CD14-positive monocyte (primary cell): ENCODE measurements around the gene UBE2D3. TPM values are rescaled to one million over a fixed set of nuclear protein-coding genes. Genes with fewer than 3 reads are reported as not detected.
A peak's percentile ranks its signal among the peaks of the same experiment; 100 is the strongest.

Experiments used
- DNase-seq, 3 donors: peaks; one replicate each; pipeline ENCODE4 v3.0.0-alpha.2; 2011 to 2022
- H2AFZ ChIP-seq: 2 replicates; pipeline ENCODE4 v1.6.0; 2012; ENCODE audit warnings: mild to moderate bottlenecking, low read depth, low read length, inconsistent platforms; ENCODE audit not compliant: insufficient read depth, poor library complexity, severe bottlenecking
- H3K27ac ChIP-seq, 2 donors: 1 replicate in 1 of 2; 2 replicates in 1 of 2; pipeline ENCODE4 v1.5.1; 2012 to 2013; ENCODE audit warnings: low read length in 2 of 2, control low read depth in 1 of 2, inconsistent platforms in 1 of 2, low read depth in 1 of 2, mild to moderate bottlenecking in 1 of 2
- H3K27me3 ChIP-seq, 2 donors: one replicate each; pipeline versions ENCODE4 v1.6.0 to v1.6.1; 2011 to 2013; ENCODE audit warnings: low read length in 2 of 2; ENCODE audit not compliant: control insufficient read depth in 2 of 2, insufficient read depth in 2 of 2
- H3K36me3 ChIP-seq, 2 donors: replicated peaks in 1 of 2; 1 replicate in 1 of 2; 2 replicates in 1 of 2; pipeline versions ENCODE4 v1.5.1 to v1.6.1; 2012 to 2013; ENCODE audit warnings: low read length in 2 of 2, control low read depth in 1 of 2, inconsistent platforms in 1 of 2, mild to moderate bottlenecking in 1 of 2; ENCODE audit not compliant: insufficient read depth in 2 of 2, control insufficient read depth in 1 of 2
- H3K4me1 ChIP-seq, 2 donors: 1 replicate in 1 of 2; 2 replicates in 1 of 2; pipeline versions ENCODE4 v1.5.1 to v1.6.1; 2012 to 2013; ENCODE audit warnings: low read length in 2 of 2, control low read depth in 1 of 2, inconsistent platforms in 1 of 2, mild to moderate bottlenecking in 1 of 2, moderate library complexity in 1 of 2; ENCODE audit not compliant: insufficient read depth in 2 of 2, control insufficient read depth in 1 of 2
- H3K4me2 ChIP-seq: replicated peaks from 2 replicates; pipeline ENCODE3; 2012; ENCODE audit warnings: low read length, moderate library complexity, mild to moderate bottlenecking; ENCODE audit not compliant: poor library complexity, severe bottlenecking; ENCODE audit errors: extremely low read depth
- H3K4me3 ChIP-seq, 3 experiments: fragments of 200-600 bp in 1 of 3; sonication (generic) in 1 of 3; replicated peaks in 1 of 3; 1 replicate in 2 of 3; 2 replicates in 1 of 3; pipeline ENCODE4 v1.5.1; 2011 to 2013; ENCODE audit warnings: low read length in 3 of 3, mild to moderate bottlenecking in 3 of 3, control low read depth in 2 of 3, low read depth in 2 of 3, inconsistent platforms in 1 of 3, moderate library complexity in 1 of 3
- H3K79me2 ChIP-seq: 2 replicates; pipeline ENCODE4 v1.6.0; 2012; ENCODE audit warnings: mild to moderate bottlenecking, control low read depth, inconsistent platforms, low read length, moderate library complexity; ENCODE audit not compliant: insufficient read depth
- H3K9ac ChIP-seq: 2 replicates; pipeline ENCODE4 v1.6.0; 2017; ENCODE audit warnings: low read length, mild to moderate bottlenecking; ENCODE audit not compliant: insufficient read depth, poor library complexity, severe bottlenecking
- H3K9me3 ChIP-seq, 2 donors: replicated peaks in 1 of 2; 1 replicate in 1 of 2; 2 replicates in 1 of 2; pipeline versions ENCODE4 v1.5.1 to v1.6.1; 2012 to 2013; ENCODE audit warnings: low read length in 2 of 2, control low read depth in 1 of 2; ENCODE audit not compliant: control insufficient read depth in 1 of 2, insufficient read depth in 1 of 2
- H4K20me1 ChIP-seq: 2 replicates; pipeline ENCODE4 v1.6.0; 2012; ENCODE audit warnings: mild to moderate bottlenecking, low read length, control low read depth, moderate library complexity; ENCODE audit not compliant: insufficient read depth
- H3K27ac Mint-ChIP-seq, 7 donors: one replicate each; pipeline ENCODE4 v1.8.0; 2020; ENCODE audit warnings: mild to moderate bottlenecking in 7 of 7, mixed read lengths in 7 of 7, moderate library complexity in 6 of 7, inconsistent platforms in 2 of 7
- H3K27me3 Mint-ChIP-seq, 3 donors: one replicate each; pipeline ENCODE4 v1.8.0; 2021 to 2022; ENCODE audit warnings: low read depth in 3 of 3, mild to moderate bottlenecking in 3 of 3, mixed read lengths in 3 of 3, moderate library complexity in 3 of 3, inconsistent platforms in 1 of 3
- H3K36me3 Mint-ChIP-seq, 2 donors: one replicate each; pipeline ENCODE4 v1.8.0; 2020; ENCODE audit warnings: mixed read lengths in 2 of 2, inconsistent platforms in 1 of 2, mild to moderate bottlenecking in 1 of 2
- H3K4me1 Mint-ChIP-seq: one replicate; pipeline ENCODE4 v1.8.0; 2020; ENCODE audit warnings: mild to moderate bottlenecking, mixed read lengths
- H3K4me3 Mint-ChIP-seq, 2 donors: one replicate each; pipeline ENCODE4 v1.8.0; 2020; ENCODE audit warnings: mild to moderate bottlenecking in 2 of 2, mixed read lengths in 2 of 2, moderate library complexity in 1 of 2
- H3K9me3 Mint-ChIP-seq, 7 donors: one replicate each; pipeline ENCODE4 v1.8.0; 2020 to 2022; ENCODE audit warnings: mixed read lengths in 7 of 7, mild to moderate bottlenecking in 6 of 7, moderate library complexity in 6 of 7, inconsistent platforms in 2 of 7
- CTCF ChIP-seq: fragments of 200-600 bp; IDR thresholded peaks from one replicate; pipeline ENCODE4 v1.8.0; 2022; ENCODE audit warnings: antibody characterized with exemption, mild to moderate bottlenecking
- WGBS: methylation state at CpG from one replicate; pipeline ENCODE4 v1.1.5; 2013; ENCODE audit warnings: missing lambda C conversion rate; ENCODE audit not compliant: insufficient coverage; 5-methylcytosine and 5-hydroxymethylcytosine counted together
- intact Hi-C, 2 donors: fragments of 100-400 bp; cut with micrococcal nuclease; formaldehyde crosslinking; loops; one replicate each; pipeline versions ENCODE4 v1.15.0 to v1.15.1; 2023
- polyA plus RNA-seq, 3 donors: library from polyadenylated mRNA; depleted of rRNA in 1 of 3; unstranded in 2 of 3; stranded (reverse) in 1 of 3; fragments of 300-500 nt in 2 of 3; fragments of >200 nt in 1 of 3; fragmentation: Illumina TruSeq in 2 of 3; gene quantifications; 1 replicate in 2 of 3; 2 replicates in 1 of 3; pipeline ENCODE4 v1.2.3, GENCODE V29; 2012 to 2021

UBE2D3 gene
- polyA plus RNA-seq, 3 donors, result 340 to 499 (median 457) TPM

GRCh38 chr4:102860611-102861324, 33.4 kb upstream of the UBE2D3 start:
- H2AFZ ChIP-seq, result no peak overlapping the region
- H3K4me2 ChIP-seq, result no peak overlapping the region
- intact Hi-C loops, result no loop called here
- peaks cover 4 to 14% of the 10 kb centered on the region in 2 donors for H3K9me3 ChIP-seq
- H3K4me3 ChIP-seq, result no peak overlapping the region
- H3K4me1 ChIP-seq, result peaks cover 18 to 27% of the 10 kb centered on the region in 2 donors
- Mint-ChIP-seq H3K4me1 (peaks cover 25% of the 10 kb centered on the region), H3K27ac (peak overlapping the region in 4 of 7 donors; percentile 25 to 46 (median 36)), H3K36me3 (peaks cover 1 to 7% of the 10 kb centered on the region in 2 donors), H3K9me3 (peaks cover 13 to 19% (median 15%) of the 10 kb centered on the region in 7 donors), H3K27me3 (peaks cover 0 to 1% (median 0%) of the 10 kb centered on the region in 3 donors), H3K4me3 (no peak overlapping the region)
- H4K20me1 ChIP-seq, result no peaks in the 10 kb centered on the region
- no CpG with 5 or more reads among the region's 2 CpGs for WGBS
- H3K27me3 ChIP-seq, result no peaks in the 10 kb centered on the region
- TF ChIP-seq CTCF, result no peak
- H3K9ac ChIP-seq, result no peak overlapping the region
- H3K36me3 ChIP-seq, result no peaks in the 10 kb centered on the region
- peaks cover 19% of the 10 kb centered on the region for H3K79me2 ChIP-seq
- no peak overlapping the region for H3K27ac ChIP-seq
- no peak for DNase-seq

- Histone ChIP-seq H3K4me2 (no peak overlapping the region), H3K4me1 (peaks cover 18 to 27% of the 10 kb centered on the region in 2 donors), H4K20me1 (no peaks in the 10 kb centered on the region), H2AFZ (no peak overlapping the region), H3K9me3 (peaks cover 4 to 14% of the 10 kb centered on the region in 2 donors), H3K36me3 (no peaks in the 10 kb centered on the region), H3K9ac (no peak overlapping the region), H3K4me3 (no peak overlapping the region), H3K27me3 (no peaks in the 10 kb centered on the region), H3K27ac (no peak overlapping the region), H3K79me2 (peaks cover 5% of the 10 kb centered on the region)
- Mint-ChIP-seq H3K4me1 (peaks cover 23% of the 10 kb centered on the region), H3K9me3 (peaks cover 13 to 19% (median 15%) of the 10 kb centered on the region in 7 donors), H3K36me3 (peaks cover 0 to 7% of the 10 kb centered on the region in 2 donors), H3K27ac (no peak overlapping the region), H3K4me3 (no peak overlapping the region), H3K27me3 (peaks cover 0 to 1% (median 0%) of the 10 kb centered on the region in 3 donors)
- no peak for TF ChIP-seq CTCF
- no peak for DNase-seq
- no CpG with 5 or more reads among the region's 2 CpGs for WGBS
- intact Hi-C loops, result no loop called here
Observed at GRCh38 chr4:102858828-102859464, 31.6 kb upstream of the UBE2D3 start.
